Chondrocyte (in vitro differentiated cells): ENCODE results near the gene RNH1. TPM values are rescaled to one million over a fixed set of nuclear protein-coding genes. Genes with fewer than 3 reads are reported as not detected.
A peak's percentile ranks its signal among the peaks of the same experiment; 100 is the strongest.

ENCODE experiments used
- DNase-seq: peaks from one replicate; pipeline ENCODE4 v3.0.0; 2021; ENCODE audit warnings: mixed read lengths, low spot score
- H3K27ac Mint-ChIP-seq: one replicate; pipeline ENCODE4 v1.8.0; 2021; ENCODE audit warnings: mild to moderate bottlenecking, moderate library complexity, mixed read lengths; ENCODE audit not compliant: unreplicated experiment
- H3K27me3 Mint-ChIP-seq: 2 replicates; pipeline ENCODE4 v1.8.0; 2021; ENCODE audit warnings: low read depth, mixed read lengths
- H3K36me3 Mint-ChIP-seq: 2 replicates; pipeline ENCODE4 v1.8.0; 2021; ENCODE audit warnings: low read depth, mixed read lengths
- H3K4me1 Mint-ChIP-seq: 2 replicates; pipeline ENCODE4 v1.8.0; 2021; ENCODE audit warnings: low read depth, mild to moderate bottlenecking, mixed read lengths
- H3K4me3 Mint-ChIP-seq: one replicate; pipeline ENCODE4 v1.8.0; 2021; ENCODE audit warnings: mild to moderate bottlenecking, moderate library complexity, mixed read lengths; ENCODE audit not compliant: unreplicated experiment
- H3K9me3 Mint-ChIP-seq: 2 replicates; pipeline ENCODE4 v1.8.0; 2021; ENCODE audit warnings: low read depth, mixed read lengths
- CTCF ChIP-seq: fragments of 200-600 bp; sonication (generic); IDR thresholded peaks from 2 replicates; pipeline ENCODE4 v1.5.0; 2021; ENCODE audit warnings: antibody characterized with exemption, mild to moderate bottlenecking, moderate library complexity
- total RNA-seq: library from RNA; stranded (reverse); gene quantifications from 3 replicates; pipeline ENCODE4 v1.2.1, GENCODE V29; 2021

RNH1 gene
- total RNA-seq, 1 donor from 2014 or later = 166 TPM

- Mint-ChIP-seq H3K27me3 (no peaks in the 10 kb centered on the region), H3K4me1 (peaks cover 5% of the 10 kb centered on the region), H3K9me3 (no peaks in the 10 kb centered on the region), H3K27ac (no peak within 1 kb of the TSS), H3K36me3 (no peaks in the 10 kb centered on the region), H3K4me3 (peak within 1 kb of the TSS; percentile 81)
- DNase-seq = peak; percentile 92
- no peak for TF ChIP-seq CTCF
Observed at GRCh38 chr11:536841-537621, 30.0 kb upstream of the RNH1 start, which contains the start of gene LRRC56. TSS of gene LRRC56 (plus strand) at chr11:537527. CDS start at chr11:540685, 3,158 bp downstream.

GRCh38 chr11:535519-536454 is 28.7 kb upstream of the RNH1 start, which contains the start of gene HRAS:
TSS of gene HRAS (minus strand) at chr11:535576.
- no peak for TF ChIP-seq CTCF
- H3K4me1 Mint-ChIP-seq = peaks cover 7% of the 10 kb centered on the region
- H3K27me3 Mint-ChIP-seq = no peaks in the 10 kb centered on the region
- DNase-seq = peak; percentile 99
- no peaks in the 10 kb centered on the region for H3K36me3 Mint-ChIP-seq
- H3K27ac Mint-ChIP-seq = peak within 1 kb of the TSS; percentile 83
- H3K9me3 Mint-ChIP-seq = no peaks in the 10 kb centered on the region
- H3K4me3 Mint-ChIP-seq = peak within 1 kb of the TSS; percentile 81

GRCh38 chr11:535210-535518 is 28.1 kb upstream of the RNH1 start:
- Mint-ChIP-seq H3K9me3 (no peaks in the 10 kb centered on the region), H3K27ac (no peak overlapping the region), H3K4me3 (no peak overlapping the region), H3K27me3 (no peaks in the 10 kb centered on the region), H3K4me1 (peaks cover 7% of the 10 kb centered on the region), H3K36me3 (no peaks in the 10 kb centered on the region)
- no peak for TF ChIP-seq CTCF
- no peak for DNase-seq

- Mint-ChIP-seq H3K27ac (no peak overlapping the region), H3K27me3 (no peaks in the 10 kb centered on the region), H3K4me1 (peaks cover 7% of the 10 kb centered on the region), H3K36me3 (no peaks in the 10 kb centered on the region), H3K4me3 (peak overlapping the region; percentile 71), H3K9me3 (no peaks in the 10 kb centered on the region)
- DNase-seq = peak; percentile 90
- TF ChIP-seq CTCF = peak; percentile 16
Observed at GRCh38 chr11:534396-535209, 27.6 kb upstream of the RNH1 start.
